ENCODE results near the gene UBE3C.
"Not testable (repeated sequence)": the region's sequence is repeated elsewhere in the genome, so short reads cannot be mapped to it uniquely, and the experiment has no call there.

The UBE3C gene

DNA sequence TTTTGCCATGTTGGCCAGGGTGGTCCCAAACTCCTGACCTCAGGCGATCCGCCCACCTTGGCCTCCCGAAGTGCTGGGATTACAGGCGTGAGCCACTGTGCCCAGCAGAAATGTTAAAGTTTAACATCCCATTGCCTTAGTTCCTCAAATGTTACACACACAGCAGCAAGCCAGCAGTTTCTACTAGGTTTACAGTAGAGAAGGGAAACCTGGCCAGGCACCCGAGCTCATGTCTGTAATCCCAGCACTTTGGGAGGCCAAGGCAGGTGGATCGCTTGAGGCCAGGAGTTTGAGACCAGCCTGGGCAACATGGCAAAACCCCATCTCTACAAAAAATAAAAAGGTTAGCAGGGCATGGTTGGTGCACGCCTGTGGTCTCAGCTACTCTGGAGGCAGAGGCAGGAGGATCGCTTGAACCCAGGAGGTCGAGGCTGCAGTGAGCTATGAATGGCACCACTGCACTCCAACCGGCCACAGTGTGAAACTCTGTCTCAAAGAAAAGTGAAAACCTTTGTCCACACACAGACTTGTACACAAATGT, 135.4 kb downstream of the UBE3C start:
- not testable (repeated sequence) for DNase-seq

DNA sequence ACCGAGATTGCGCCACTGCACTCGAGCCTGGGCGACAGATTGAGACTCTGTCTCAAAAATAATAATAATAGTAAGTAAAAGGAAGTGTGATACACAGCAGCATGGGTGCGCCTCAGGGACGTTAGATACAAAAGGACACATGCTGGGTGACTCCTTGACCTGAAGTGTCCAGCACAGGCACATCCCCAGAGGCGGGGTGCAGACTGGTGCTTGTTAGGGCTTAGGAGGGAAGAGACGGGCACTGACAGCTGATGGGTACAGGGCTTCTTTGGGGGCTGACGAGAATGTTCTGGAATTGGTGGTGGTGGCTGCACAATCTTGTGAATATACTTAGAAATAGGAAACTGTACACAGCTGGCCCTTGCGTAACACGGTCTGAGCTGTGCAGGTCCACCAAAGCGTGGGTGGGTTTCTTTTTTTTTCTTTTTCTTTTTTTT, 136.3 kb downstream of the UBE3C start:
- DNase-seq: no peak

DNA sequence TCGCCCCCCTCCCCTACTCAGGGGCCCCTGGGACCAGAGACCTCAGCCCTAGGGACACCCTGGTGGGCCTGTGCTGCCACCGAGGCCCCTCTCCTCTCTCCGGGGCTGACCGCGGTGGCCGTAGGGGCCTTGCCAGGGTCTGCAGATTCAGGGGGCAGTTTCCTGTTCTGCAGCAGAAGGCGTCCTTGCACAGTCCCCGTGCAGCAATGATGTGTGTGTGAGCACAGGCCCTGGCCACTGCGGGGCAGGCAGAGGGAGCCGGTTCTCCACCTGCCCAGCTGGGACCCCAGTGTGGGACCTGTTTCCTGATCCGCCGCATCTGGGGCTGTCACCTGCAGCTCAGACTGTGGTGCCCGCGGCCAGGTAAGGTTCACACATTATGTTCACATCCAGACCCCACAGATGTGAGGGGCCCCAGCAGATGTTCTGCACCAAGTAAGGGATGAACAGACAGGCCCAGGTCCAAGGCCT, 137.4 kb downstream of the UBE3C start:
- DNase-seq: no peak

GRCh38 chr7:157276731-157277562, 138.2 kb downstream of the UBE3C start:
- DNase-seq: peak; percentile 41

GRCh38 chr7:157277568-157277967, 138.8 kb downstream of the UBE3C start:
- DNase-seq: not testable (repeated sequence)

GRCh38 chr7:157278167-157278790, 139.6 kb downstream of the UBE3C start:
- DNase-seq: no peak

- no peak for DNase-seq
These were observed 140.3 kb downstream of the UBE3C start for GRCh38 chr7:157278791-157279724.

DNA sequence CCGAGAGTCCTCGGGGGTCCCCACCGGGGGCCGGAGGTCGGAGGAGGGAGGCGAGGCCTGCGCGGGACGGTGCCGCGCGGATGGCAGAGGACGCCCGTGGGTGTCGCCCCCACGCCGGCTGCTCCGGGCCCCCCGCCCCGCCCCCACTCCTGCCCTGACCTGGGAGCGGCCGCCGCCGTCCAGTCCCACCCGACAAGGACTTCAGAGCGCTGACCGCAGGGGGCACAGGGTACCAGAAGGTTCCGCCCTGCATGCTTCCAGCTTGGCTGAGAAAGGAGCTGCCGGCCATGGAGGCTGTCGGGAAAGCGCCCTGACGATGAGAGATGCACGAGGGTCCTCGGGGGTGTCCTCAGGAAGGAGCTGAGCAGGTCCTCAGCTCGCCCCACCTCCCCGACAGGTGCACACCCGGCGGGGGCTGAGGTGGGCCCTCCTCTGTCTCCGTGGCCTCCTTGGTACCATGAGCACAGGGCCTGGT, 141.1 kb downstream of the UBE3C start:
- no peak for DNase-seq

DNA sequence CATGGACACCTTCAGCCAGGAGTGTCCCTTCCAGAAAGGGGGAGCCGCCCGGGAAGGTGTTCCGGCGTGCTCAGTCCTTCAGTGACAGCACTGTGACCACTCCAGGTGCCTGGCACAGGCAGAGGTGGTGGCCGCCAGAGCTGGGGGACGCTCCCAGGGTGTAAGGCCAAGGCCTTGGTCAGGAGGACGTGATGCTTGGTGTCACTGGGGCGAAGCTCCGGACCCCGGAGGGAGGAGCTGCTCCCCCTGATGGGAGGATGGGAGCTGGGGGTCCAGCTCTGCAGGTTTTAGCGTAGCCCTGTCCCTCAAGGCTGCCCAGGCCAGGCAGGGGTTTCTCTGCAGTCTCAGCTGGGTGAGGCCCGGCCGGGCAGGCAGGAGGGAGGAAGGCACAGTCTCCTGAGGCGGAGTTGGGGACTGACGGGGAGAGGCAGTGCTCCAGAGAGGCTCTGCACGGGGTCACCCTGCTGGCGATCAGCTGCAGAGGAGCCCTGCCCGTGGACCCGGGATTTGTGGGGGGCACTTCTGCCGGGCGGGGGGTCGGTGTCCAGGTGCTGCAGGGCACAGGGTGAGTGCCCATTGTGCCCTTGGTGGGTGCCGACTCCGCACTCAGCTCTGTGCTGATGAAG, 141.6 kb downstream of the UBE3C start:
- no peak for DNase-seq

DNA sequence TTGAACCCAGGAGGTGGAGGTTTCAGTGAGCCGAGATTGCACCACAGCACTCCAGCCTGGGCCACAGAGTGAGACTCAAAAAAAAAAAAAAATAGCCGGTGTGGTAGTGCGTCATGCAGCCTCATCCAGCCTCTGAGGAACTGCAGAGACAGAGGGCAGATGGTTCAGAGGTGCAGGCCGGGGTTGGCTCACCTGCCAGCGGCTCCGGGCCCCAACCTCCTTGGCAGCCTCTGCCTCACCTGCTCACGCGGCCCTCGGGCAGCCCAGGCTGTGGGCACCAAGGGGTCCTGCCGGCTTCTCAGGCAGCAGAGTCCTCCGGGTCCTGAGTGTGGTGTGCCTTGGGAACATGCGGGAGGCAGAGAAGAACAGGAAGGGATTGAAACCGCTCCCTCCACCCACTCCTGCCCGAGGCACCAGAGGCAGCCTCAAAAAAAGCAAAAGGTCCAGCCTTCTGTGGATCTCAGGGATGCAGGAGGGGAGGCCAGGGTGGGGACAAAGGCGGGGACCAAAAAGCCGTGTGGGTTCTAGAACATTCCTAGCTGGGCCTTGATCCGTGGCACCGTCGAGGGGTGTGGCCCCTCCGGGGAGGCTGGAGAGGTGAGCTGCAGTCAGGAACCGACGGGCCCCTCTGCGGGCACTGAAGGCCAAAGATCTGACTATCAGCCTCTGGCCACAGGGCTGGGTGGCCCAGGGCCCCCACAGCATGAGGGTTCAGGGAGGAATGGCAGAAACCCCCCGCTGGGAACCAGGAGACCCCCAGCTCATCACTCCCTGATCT, 142.7 kb downstream of the UBE3C start:
- DNase-seq: no peak

DNA sequence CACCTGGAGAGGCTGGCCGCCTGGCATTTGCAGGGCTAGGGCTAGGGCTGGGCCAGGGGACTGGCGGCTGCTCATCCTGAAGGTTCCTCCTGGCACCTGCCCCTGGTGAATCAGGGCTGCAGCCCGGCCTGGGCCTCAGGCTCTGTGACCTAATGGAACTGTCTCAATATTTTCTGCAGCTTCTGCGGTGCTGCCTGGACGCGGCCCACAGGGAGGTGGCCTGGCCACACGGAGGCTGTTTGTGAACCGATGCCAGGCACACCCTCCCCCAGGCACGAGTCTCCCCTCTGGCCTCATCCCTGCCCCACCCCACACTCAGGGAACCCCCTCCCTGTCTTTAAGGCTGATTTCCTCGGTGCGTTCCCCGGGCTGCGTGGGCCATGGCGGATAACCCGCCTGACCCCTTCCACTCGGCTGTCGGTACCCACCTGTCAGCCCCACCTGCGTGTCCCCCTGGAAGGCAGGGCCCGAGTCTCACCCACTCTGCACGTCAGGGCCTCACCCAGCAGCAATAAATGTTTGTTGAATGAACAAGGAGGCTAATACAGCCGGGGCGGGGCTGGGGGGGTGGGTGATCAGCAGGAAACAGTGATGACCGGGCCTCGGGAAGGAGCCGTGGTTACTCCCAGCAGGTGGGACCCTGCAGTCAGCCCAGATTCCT, 143.5 kb downstream of the UBE3C start:
- no peak for DNase-seq

DNA sequence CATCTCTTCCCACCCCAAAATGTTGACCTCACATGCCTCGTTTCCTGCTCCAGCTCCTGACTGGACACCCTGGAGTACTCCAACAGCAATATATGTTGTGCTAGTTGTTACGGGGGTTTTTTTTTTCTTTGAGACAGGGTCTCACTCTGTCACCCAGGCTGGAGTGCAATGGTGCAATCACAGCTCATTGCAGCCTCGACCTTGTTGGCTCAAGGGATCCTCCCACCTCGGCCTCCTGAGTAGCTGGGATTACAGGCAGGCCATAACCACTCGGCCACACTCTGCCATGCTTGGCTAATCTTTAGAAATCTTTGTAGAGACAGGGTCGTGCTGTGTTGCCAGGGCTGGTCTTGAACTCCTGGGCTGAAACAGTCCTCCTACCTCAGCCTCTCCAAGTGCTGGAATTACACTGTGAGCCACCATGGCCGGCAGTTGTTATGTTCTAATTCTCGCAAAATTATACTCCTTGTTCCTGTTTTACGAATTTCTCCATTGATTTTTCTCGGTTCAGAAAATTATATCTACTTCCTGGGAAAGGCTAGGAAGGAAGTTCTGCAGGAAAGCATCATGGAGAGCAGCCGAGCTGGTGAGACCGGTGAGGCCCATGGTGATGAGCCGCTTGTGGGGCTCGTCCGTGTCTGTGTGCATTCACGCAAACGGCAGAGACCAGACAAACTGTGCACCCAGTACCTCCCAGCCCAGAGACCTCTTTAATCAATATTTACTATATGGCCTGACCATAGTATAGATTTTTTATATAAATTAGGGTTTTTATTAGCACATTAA, 145.7 kb downstream of the UBE3C start:
- no peak for DNase-seq

- DNase-seq: no peak
These were observed 152.8 kb downstream of the UBE3C start for GRCh38 chr7:157291404-157292080.

GRCh38 chr7:157292258-157292657, 153.5 kb downstream of the UBE3C start:
- no peak for DNase-seq

GRCh38 chr7:157292770-157293412, 154.2 kb downstream of the UBE3C start:
- DNase-seq: no peak

DNA sequence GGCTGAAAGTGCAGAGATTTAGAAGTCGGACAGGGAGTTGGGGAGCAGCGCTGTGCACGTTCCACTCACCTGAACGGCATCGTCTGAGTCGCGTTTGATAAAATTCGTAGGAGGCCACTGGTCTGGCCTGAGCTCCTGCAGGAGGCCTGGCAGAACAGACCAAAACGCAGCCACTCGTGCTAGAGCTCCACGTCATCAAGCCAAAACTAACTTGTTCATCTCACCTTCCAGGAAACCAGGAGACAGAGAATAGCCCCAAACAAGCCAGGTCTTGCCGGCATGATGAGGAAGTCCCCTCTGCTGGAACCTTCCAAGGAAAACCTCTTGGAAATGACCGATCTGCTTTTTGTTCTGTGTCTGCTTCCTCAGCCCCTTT, 154.7 kb downstream of the UBE3C start:
- no peak for DNase-seq

- no peak for DNase-seq
These were observed 156.0 kb downstream of the UBE3C start for GRCh38 chr7:157294773-157295172.

GRCh38 chr7:157295338-157295737, 156.6 kb downstream of the UBE3C start:
- DNase-seq: no peak

DNA sequence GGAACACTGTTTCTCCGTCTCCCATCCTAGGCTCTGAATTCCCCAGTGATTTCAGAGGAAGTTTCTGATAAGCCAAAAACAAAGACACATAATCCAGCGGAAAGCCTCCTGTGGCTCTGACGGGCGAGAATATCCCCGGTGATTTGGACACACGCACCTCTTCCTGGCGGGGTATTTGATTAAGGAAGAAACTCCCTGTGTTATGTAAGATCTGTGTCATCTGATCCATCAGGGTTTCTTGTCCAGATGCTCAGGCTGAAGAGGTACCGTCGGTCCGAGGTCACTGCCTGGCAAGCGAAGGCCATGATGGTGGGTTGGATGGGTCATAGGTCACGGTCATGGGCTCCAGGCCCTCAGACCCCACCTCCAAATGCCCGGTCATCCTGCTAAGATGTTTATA, 158.5 kb downstream of the UBE3C start:
- no peak for DNase-seq
